HTR-8/SVneo (cell line): ENCODE results near the gene GRIA2.
"Not testable (repeated sequence)": the region's sequence is repeated elsewhere in the genome, so short reads cannot be mapped to it uniquely, and the experiment has no call there.

ENCODE experiments used
- DNase-seq: peaks from one replicate; pipeline ENCODE4 v3.0.0; 2011; ENCODE audit warnings: low spot score, mixed read lengths; ENCODE audit not compliant: insufficient read length
- FAIRE-seq: peaks from 2 replicates; lab custom pipeline; 2011; peaks lifted over from hg19 to GRCh38; lab: Jason Lieb, UNC

GRIA2 gene

GRCh38 chr4:157246964-157247363 is 26.4 kb downstream of the GRIA2 start:
- DNase-seq (no peak), FAIRE-seq (no peak)

DNA sequence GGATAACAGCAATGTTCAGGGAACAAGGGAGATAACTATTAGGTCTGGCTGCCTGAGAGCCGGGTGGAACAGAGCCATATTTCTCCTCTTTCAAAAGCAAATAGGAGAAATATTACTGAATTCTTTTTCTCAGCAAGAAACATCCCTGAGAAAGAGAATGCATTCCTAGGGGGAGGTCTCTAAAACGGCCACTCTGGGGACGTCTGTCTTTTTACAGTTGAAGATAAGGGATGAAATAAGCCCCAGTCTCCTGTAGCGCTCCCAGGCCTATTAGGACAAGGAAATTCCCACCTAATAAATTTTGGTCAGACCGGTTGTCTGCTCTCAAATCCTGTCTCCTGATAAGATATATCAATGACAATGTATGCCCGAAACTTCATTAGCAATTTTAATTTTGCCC is 37.6 kb downstream of the GRIA2 start:
- not testable (repeated sequence) for FAIRE-seq, DNase-seq

DNA sequence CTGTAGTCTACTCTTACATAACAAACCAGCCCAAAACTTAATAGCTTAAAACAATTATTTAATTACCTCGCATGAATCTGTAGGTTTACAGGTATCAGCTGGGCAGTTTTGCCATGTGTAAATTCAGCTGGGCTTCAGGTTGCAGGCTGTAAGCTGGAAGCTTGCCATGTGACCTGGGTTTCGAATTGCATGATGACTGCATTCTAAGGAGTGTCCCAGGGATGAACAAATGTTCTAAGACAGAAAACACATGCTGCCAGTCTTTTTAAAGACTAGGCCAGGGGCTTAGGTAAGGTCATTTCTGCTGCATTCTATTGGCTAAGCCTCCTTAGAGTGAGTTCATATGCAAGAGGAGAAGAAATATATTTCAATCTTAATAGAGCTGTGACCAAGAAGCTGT is 44.8 kb downstream of the GRIA2 start:
- FAIRE-seq (peak; percentile 23), DNase-seq (peak; percentile 10)

DNA sequence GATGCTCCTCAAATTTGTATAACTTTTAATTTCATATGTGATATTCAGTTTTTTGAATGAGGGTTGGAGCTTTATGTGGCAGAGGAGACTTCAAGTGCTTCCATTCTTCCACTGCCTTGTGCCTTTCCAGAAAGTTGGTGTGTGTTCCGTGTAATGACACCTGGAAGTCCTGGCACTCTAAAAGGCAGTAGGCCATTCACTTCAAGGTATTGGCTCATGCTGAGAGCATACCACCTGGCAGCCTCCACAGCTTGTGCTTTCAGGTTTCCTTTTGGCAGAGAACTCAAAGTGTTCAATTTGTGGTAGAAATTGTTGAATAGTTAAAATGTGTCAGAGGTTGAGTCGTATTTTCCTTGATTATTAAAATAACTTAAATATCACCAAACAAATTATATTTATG is 49.6 kb downstream of the GRIA2 start:
- FAIRE-seq = no peak
- DNase-seq = no peak

DNA sequence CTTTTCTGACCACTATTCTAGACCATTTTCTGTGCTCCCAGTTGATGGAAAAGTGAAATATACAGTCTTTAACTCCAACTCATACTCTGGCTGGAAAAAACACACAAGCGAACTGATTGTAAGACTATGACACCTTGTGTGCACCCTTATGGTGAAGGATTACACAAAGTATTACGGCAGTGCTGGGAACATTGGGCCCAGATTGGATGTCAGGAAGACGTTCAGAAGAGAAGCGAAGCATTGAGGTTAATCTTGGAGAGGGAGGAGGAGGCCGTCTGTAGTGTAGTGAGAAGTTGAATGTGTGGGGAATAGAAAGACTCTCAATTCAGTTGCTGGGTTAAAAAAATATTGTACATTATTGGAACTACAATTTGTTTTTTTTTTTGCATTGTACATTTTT is 50.0 kb downstream of the GRIA2 start:
- no peak for DNase-seq
- FAIRE-seq = no peak

- DNase-seq (no peak), FAIRE-seq (no peak)
Measured at GRCh38 chr4:157271166-157271869, 50.8 kb downstream of the GRIA2 start.

GRCh38 chr4:157280673-157281072 is 60.1 kb downstream of the GRIA2 start:
- no peak for DNase-seq

GRCh38 chr4:157282019-157282418 is 61.5 kb downstream of the GRIA2 start:
- DNase-seq (no peak), FAIRE-seq (no peak)

More at GRCh38 chr4:157280673-157281072, 60.1 kb downstream of the GRIA2 start:
- FAIRE-seq = no peak

DNA sequence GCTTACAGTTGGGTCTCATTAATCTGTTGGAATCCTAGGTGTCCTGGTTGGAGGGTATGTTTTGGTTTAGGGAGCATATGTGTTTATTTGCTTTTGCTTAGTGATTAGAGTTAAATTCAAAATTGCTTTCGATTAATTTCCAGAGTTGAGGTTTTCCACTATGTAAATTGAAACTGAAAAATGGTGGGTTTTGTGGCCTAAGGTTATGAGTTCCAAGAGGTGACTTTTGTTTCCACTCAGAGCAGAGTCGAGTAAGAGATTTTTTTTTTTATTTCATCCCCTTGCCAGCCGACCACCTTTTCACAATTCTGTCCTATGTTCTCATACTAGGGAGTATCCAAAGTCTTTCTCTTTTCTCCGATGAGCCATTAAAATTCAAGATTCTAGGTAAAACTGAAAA is 66.9 kb downstream of the GRIA2 start:
- no peak for FAIRE-seq
- no peak for DNase-seq

DNA sequence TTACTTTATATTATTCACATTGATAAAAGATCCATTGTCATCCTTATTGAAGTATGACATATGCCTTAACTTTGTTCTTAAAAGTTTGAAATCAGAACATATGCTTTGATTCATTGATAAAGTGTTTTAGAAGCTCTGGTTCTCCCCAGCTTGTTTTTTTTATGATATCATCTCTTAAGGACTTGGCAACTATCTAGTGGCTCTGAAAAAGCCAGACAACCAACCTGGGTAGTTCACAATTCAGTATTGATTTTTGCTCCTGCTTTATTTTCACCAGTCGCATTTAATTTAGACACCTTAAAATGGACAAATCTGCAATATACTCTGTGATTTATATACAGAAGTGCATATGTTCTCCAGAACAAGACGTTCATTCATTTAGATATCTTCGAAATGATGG is 70.1 kb downstream of the GRIA2 start:
- no peak for FAIRE-seq
- DNase-seq = no peak

- no peak for FAIRE-seq
- no peak for DNase-seq
Measured at GRCh38 chr4:157291071-157291470, 70.5 kb downstream of the GRIA2 start.

- FAIRE-seq (no peak), DNase-seq (no peak)
Measured at GRCh38 chr4:157293673-157294072, 73.1 kb downstream of the GRIA2 start.

GRCh38 chr4:157294575-157294974 is 74.0 kb downstream of the GRIA2 start:
- FAIRE-seq (no peak), DNase-seq (no peak)

DNA sequence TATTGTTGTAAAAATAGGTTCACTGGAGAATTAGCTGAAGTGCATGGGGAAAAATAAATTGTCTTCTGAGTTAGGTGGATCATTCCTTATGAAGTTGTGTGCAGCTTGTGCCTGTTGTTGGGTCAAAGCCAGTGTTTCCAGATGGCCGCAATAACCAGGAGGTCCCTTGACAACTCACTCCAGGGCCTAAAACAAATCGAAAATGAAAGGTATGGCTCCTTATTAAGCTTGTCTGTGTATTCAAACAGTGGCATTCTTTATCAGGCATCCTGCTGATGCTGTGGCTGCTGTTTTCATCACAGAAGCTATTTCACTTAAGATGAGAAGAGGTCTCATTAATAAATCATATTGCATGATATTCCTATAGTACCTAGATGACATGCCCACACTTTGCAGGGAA is 80.2 kb downstream of the GRIA2 start:
- no peak for FAIRE-seq
- no peak for DNase-seq

DNA sequence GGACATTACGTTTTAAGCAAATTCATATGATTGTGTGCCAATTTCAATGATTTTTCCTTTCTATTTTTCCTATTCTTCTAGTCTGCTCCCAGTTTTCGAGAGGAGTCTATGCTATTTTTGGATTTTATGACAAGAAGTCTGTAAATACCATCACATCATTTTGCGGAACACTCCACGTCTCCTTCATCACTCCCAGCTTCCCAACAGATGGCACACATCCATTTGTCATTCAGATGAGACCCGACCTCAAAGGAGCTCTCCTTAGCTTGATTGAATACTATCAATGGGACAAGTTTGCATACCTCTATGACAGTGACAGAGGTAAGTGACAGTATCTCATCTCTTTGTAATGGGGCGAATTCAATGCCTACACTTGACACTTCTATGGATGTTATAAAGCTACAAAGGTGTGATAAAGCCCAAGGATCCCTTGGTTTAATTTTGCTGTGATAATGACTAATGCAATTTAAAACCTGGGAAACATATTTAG is 83.0 kb downstream of the GRIA2 start:
- FAIRE-seq (no peak), DNase-seq (no peak)

DNA sequence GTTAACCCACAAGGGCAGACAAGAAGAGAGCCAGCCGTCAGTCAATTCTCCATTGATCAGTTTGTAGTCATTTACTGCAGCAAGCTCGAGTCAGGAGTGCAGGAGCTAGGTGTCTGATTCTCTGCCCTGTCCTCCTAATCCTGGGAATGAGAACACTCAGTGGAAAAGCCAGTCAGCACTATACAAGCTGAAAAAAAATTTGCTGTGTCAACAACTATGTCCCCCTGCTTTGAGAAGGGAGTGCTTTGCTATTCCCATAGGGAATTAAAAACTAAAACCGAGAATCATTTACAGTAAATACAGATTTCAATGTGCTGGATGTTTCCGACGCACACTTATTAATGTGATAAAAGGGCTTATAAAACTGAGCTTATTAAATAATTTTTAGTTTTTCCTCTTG is 84.2 kb downstream of the GRIA2 start:
- DNase-seq = no peak
- FAIRE-seq = no peak

DNA sequence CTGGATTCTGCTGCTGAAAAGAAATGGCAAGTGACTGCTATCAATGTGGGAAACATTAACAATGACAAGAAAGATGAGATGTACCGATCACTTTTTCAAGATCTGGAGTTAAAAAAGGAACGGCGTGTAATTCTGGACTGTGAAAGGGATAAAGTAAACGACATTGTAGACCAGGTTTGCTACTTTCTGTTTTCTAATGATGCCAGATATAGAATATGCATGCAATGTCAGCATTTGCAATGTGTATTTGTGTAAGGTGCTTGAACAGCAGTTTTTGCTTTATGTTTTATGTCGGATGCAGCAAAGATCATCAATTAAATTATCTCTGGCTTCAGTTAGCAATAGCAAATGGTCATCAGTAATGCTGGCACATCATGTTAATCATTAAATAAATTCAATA is 92.2 kb downstream of the GRIA2 start:
- FAIRE-seq = no peak
- no peak for DNase-seq

GRCh38 chr4:157314906-157315305 is 94.4 kb downstream of the GRIA2 start:
- DNase-seq = no peak
- FAIRE-seq = no peak

- DNase-seq (no peak), FAIRE-seq (no peak)
Measured at GRCh38 chr4:157315968-157316367, 95.4 kb downstream of the GRIA2 start.

GRCh38 chr4:157320092-157320491 is 99.6 kb downstream of the GRIA2 start:
- FAIRE-seq = no peak
- DNase-seq = no peak

DNA sequence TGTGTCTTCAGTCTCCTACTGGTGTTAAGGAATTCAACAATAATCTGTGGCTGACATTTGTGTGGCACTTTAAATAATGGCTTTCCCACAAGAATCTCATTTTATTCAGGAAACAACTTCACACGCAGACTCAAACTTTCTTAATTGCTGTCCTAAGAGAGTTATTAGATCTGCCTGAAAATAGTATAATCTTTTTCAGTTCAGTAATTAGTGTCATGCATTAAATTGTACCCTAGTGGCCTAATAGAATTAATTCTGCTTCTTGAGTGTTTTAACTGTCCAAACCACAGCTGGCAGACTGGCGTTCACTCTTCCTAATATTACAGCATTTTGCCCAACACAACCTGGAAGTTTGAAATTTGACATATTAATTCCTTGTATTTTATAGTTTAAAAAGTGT is 107.1 kb downstream of the GRIA2 start:
- DNase-seq = no peak
- no peak for FAIRE-seq

- FAIRE-seq (no peak), DNase-seq (no peak)
Measured at GRCh38 chr4:157357887-157358286, 137.4 kb downstream of the GRIA2 start.
